Endothelial cell of umbilical vein (primary cell): ENCODE measurements around the gene ULK2. TPM values are rescaled to one million over a fixed set of nuclear protein-coding genes. Genes with fewer than 3 reads are reported as not detected.

ENCODE experiments used
- BruUV-seq: library from RNA; stranded (reverse); fragments of 400-500 nt; replicated peaks from 2 replicates; lab custom pipeline; 2021; lab: Mats Ljungman, UMichigan
- CTCF ChIA-PET: fragments of 300-600, 350-600 bp; sonication (Branson Sonifier 250); formaldehyde crosslinking; loops from one replicate; lab custom pipeline; 2021; ENCODE audit warnings: antibody characterized with exemption, inconsistent platforms; lab: Charles Lee
- POLR2A ChIA-PET: fragments of 300-600, 350-600 bp; sonication (Branson Sonifier 250); formaldehyde crosslinking; loops from one replicate; lab custom pipeline; 2021; ENCODE audit warnings: antibody characterized with exemption, inconsistent platforms; lab: Charles Lee
- DNase-seq: peaks from one replicate; pipeline ENCODE4 v3.0.0-alpha.2; 2011; ENCODE audit warnings: low read depth, low spot score
- FAIRE-seq: peaks from 2 replicates; lab custom pipeline; 2011; peaks lifted over from hg19 to GRCh38; lab: Jason Lieb, UNC
- H2AFZ ChIP-seq: 2 replicates; pipeline ENCODE4 v1.6.0; 2012; ENCODE audit warnings: low read depth, low read length, control low read depth, inconsistent platforms
- H3K27ac ChIP-seq: 2 replicates; pipeline ENCODE4 v1.5.1; 2011; ENCODE audit warnings: low read depth, mild to moderate bottlenecking, control low read depth, low read length, moderate library complexity; ENCODE audit not compliant: insufficient read depth
- H3K27me3 ChIP-seq, 2 experiments: 2 replicates each; pipeline versions ENCODE4 v1.6.0 to v1.6.1; 2011; ENCODE audit warnings: low read length in 2 of 2, mixed read lengths in 1 of 2; ENCODE audit not compliant: control insufficient read depth in 2 of 2, insufficient read depth in 2 of 2
- H3K36me3 ChIP-seq, 2 experiments: 2 replicates in 1 of 2; 3 replicates in 1 of 2; pipeline ENCODE4 v1.5.1; 2011; ENCODE audit warnings: low read length in 2 of 2, mild to moderate bottlenecking in 1 of 2, moderate library complexity in 1 of 2; ENCODE audit not compliant: control insufficient read depth in 2 of 2, insufficient read depth in 2 of 2; ENCODE audit errors: extremely low read depth in 1 of 2
- H3K4me1 ChIP-seq: 3 replicates; pipeline ENCODE4 v1.5.1; 2011; ENCODE audit warnings: mild to moderate bottlenecking, low read length; ENCODE audit not compliant: control insufficient read depth, insufficient read depth; ENCODE audit errors: extremely low read depth
- H3K4me2 ChIP-seq: 2 replicates; pipeline ENCODE4 v1.6.1; 2011; ENCODE audit warnings: low read length, control low read depth, mixed read lengths; ENCODE audit not compliant: insufficient read depth
- H3K4me3 ChIP-seq, 3 experiments: fragments of 200-600 bp in 1 of 3; sonication (generic), shearing (Covaris generic) in 1 of 3; replicated peaks in 1 of 3; 2 replicates each; pipeline ENCODE4 v1.5.1; 2011 to 2016; ENCODE audit warnings: control low read depth in 3 of 3, low read length in 3 of 3, mild to moderate bottlenecking in 2 of 3, inconsistent platforms in 1 of 3, low read depth in 1 of 3, moderate library complexity in 1 of 3; ENCODE audit not compliant: insufficient read depth in 1 of 3
- H3K79me2 ChIP-seq: 2 replicates; pipeline ENCODE4 v1.6.0; 2012; ENCODE audit warnings: low read length, inconsistent platforms; ENCODE audit not compliant: control insufficient read depth, insufficient read depth
- H3K9ac ChIP-seq: replicated peaks from 2 replicates; pipeline ENCODE3; 2011; ENCODE audit warnings: low read length, control low read depth; ENCODE audit not compliant: insufficient read depth; ENCODE audit errors: extremely low read depth
- H3K9me1 ChIP-seq: replicated peaks from 3 replicates; pipeline ENCODE4 v1.6.0; 2011; ENCODE audit warnings: mild to moderate bottlenecking, low read length; ENCODE audit not compliant: control insufficient read depth, insufficient read depth; ENCODE audit errors: extremely low read depth
- H3K9me3 ChIP-seq: replicated peaks from 2 replicates; pipeline ENCODE4 v1.5.1; 2012; ENCODE audit warnings: low read length, inconsistent platforms; ENCODE audit not compliant: control insufficient read depth, insufficient read depth
- H4K20me1 ChIP-seq: replicated peaks from 2 replicates; pipeline ENCODE3; 2011; ENCODE audit warnings: mild to moderate bottlenecking, low read length; ENCODE audit not compliant: control insufficient read depth, insufficient read depth; ENCODE audit errors: extremely low read depth
- EZH2 ChIP-seq: IDR thresholded peaks from 2 replicates; pipeline ENCODE4 v1.6.1; 2012; ENCODE audit warnings: borderline replicate concordance, low read depth, mild to moderate bottlenecking, moderate library complexity, low read length, inconsistent platforms; ENCODE audit not compliant: severe bottlenecking
- FOS ChIP-seq: IDR thresholded peaks from 2 replicates; pipeline ENCODE4 v1.6.1; 2011; ENCODE audit warnings: mild to moderate bottlenecking, low read length, moderate library complexity, borderline replicate concordance; ENCODE audit not compliant: insufficient read depth
- GATA2 ChIP-seq: IDR thresholded peaks from 2 replicates; pipeline ENCODE4 v1.7.0; 2011; ENCODE audit warnings: low read depth, mild to moderate bottlenecking, moderate library complexity, mixed read lengths, low read length; ENCODE audit not compliant: insufficient read length, insufficient read depth
- JUN ChIP-seq: IDR thresholded peaks from 2 replicates; pipeline ENCODE4 v1.6.1; 2011; ENCODE audit warnings: borderline replicate concordance, low read depth; ENCODE audit not compliant: insufficient read length, insufficient read depth
- MAX ChIP-seq: IDR thresholded peaks from 2 replicates; pipeline ENCODE4 v1.6.1; 2011; ENCODE audit not compliant: insufficient read depth, insufficient read length
- MYC ChIP-seq: IDR thresholded peaks from one replicate; pipeline ENCODE4 v1.6.1; 2011; ENCODE audit warnings: mild to moderate bottlenecking, low read depth, low read length
- POLR2A ChIP-seq: IDR thresholded peaks from 2 replicates; pipeline ENCODE4 v1.6.1; 2012; ENCODE audit warnings: low read depth, mild to moderate bottlenecking, control low read depth, low read length
- POLR2AphosphoS5 ChIP-seq: IDR thresholded peaks from 2 replicates; pipeline ENCODE4 v1.6.1; 2012; ENCODE audit warnings: low read depth, mild to moderate bottlenecking, control low read depth, low read length, moderate library complexity; ENCODE audit not compliant: insufficient read depth
- dilution Hi-C: fragments of 300-500 bp; cut with MboI; formaldehyde crosslinking; loops from one replicate; pipeline ENCODE4 v1.15.0; 2019; ENCODE audit warnings: low sequenced_read_pairs; ENCODE audit not compliant: extremely low pct_ligation_motif_present
- intact Hi-C: fragments of 100-400 bp; cut with micrococcal nuclease; formaldehyde crosslinking; loops from one replicate; pipeline ENCODE4 v1.10.0; 2022
- polyA plus RNA-seq, 4 experiments: library from polyadenylated mRNA; depleted of rRNA in 3 of 4; stranded (reverse) in 3 of 4; unstranded in 1 of 4; fragments of >200 nt; gene quantifications; 2 replicates each; pipeline versions ENCODE4 v1.2.1 to v1.2.3, GENCODE V29; 2011 to 2012; ENCODE audit warnings: missing spikeins in 1 of 4
- total RNA-seq: library from RNA; stranded (reverse); gene quantifications from 2 replicates; pipeline ENCODE4 v1.2.3, GENCODE V29; 2021
- TF ChIP-seq, protein P1 (sequence below), 2 donors: IDR thresholded peaks; 1 replicate in 1 of 2; 2 replicates in 1 of 2; pipeline ENCODE4 v1.5.1; 2011; ENCODE audit warnings: low read length in 2 of 2, mild to moderate bottlenecking in 2 of 2, moderate library complexity in 2 of 2, control low read depth in 1 of 2, inconsistent platforms in 1 of 2, low read depth in 1 of 2; ENCODE audit not compliant: insufficient read depth in 1 of 2; ENCODE audit errors: extremely low read depth in 1 of 2

The ULK2 gene
- total and polyA plus RNA-seq, 2 donors (not counting 3 experiments of a cell fraction or from before 2014, with no cell fraction given), result 19.3 to 26.7 TPM

DNA sequence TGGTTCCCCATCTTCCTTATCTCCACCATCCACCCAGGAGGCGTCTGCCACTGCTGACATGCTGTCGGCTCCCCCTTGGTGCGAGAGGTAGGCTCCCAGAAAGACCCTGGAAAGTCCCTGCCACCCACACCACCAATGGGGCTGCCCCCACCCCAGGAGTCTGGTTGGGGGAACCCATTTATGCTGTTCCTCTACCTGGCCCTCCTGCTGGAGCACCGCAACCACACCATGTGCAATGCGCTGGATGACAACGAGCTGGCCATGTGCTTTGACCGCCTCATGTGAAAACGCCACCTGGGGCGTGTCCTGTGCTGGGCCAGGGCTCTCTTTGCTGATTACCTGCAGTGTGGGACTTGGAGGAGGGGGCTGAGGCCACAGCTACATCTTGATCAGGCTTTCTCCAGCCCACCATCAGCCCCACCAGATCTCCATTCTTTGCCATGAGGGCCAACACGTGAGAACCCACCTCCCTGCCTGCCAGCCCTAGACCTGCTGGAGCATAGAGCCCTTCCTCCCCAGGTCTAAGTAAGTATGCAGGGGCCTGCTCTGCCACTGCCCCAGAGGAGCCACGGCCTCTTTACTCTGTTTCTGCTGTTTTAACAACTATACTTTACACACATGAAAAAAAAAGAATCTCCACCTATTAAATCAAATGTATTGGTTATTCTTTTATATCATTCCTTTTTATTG lies 111.8 kb downstream of the ULK2 start:
- Histone ChIP-seq H3K36me3 (no peaks in the 10 kb centered on the region), H3K4me1 (peaks cover 18% of the 10 kb centered on the region), H2AFZ (no peak overlapping the region), H3K4me3 (no peak overlapping the region), H3K4me2 (no peak overlapping the region), H3K79me2 (no peaks in the 10 kb centered on the region), H3K9ac (no peak overlapping the region), H3K27ac (no peak overlapping the region), H3K9me3 (no peaks in the 10 kb centered on the region), H3K9me1 (no peaks in the 10 kb centered on the region), H4K20me1 (no peaks in the 10 kb centered on the region), H3K27me3 (no peaks in the 10 kb centered on the region)
- ChIA-PET CTCF (interaction anchor here (0.6 to 4.9 kb wide), 3 partner anchors 8 to 11 kb away, joined by 3 to 30 read pairs (median 4); no protein-coding TSS in a partner anchor), POLR2A (interaction anchor here (0.5 kb wide), 1 partner anchor 245 kb away, joined by 3 read pairs; no protein-coding TSS in a partner anchor)
- TF ChIP-seq FOS (no peak), MAX (no peak), POLR2A (no peak), POLR2AphosphoS5 (no peak), EZH2 (no peak), GATA2 (no peak), JUN (no peak), MYC (no peak)
- TF ChIP-seq, protein P1, sequence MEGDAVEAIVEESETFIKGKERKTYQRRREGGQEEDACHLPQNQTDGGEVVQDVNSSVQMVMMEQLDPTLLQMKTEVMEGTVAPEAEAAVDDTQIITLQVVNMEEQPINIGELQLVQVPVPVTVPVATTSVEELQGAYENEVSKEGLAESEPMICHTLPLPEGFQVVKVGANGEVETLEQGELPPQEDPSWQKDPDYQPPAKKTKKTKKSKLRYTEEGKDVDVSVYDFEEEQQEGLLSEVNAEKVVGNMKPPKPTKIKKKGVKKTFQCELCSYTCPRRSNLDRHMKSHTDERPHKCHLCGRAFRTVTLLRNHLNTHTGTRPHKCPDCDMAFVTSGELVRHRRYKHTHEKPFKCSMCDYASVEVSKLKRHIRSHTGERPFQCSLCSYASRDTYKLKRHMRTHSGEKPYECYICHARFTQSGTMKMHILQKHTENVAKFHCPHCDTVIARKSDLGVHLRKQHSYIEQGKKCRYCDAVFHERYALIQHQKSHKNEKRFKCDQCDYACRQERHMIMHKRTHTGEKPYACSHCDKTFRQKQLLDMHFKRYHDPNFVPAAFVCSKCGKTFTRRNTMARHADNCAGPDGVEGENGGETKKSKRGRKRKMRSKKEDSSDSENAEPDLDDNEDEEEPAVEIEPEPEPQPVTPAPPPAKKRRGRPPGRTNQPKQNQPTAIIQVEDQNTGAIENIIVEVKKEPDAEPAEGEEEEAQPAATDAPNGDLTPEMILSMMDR (IDR thresholded peaks at IDR 0.05; ENCODE audit: extremely low read depth in 1 of 2, insufficient read depth in 1 of 2, low read depth in 1 of 2, low read length in 2 of 2), result no peak
- FAIRE-seq, result no peak
- intact Hi-C loops, result no loop called here
- no TSS peak for BruUV-seq
- no peak for DNase-seq
- dilution Hi-C loops, result no loop called here
